Measurements from ENCODE around the gene ERBB2.

Gene ERBB2

GRCh38 chr17:39699818-39700147, at the start of gene ERBB2:
Gene ERBB2 (plus strand): TSS chr17:39700064. CDS start chr17:39700239, 175 bp downstream.
- no peak for DNase-seq

GRCh38 chr17:39650121-39650579, 49.7 kb upstream of the ERBB2 start:
- DNase-seq: no peak

- no peak for DNase-seq
Observed at GRCh38 chr17:39651923-39652586, 47.8 kb upstream of the ERBB2 start.

- no peak for DNase-seq
Observed at GRCh38 chr17:39652587-39653315, 47.1 kb upstream of the ERBB2 start.

GRCh38 chr17:39653316-39653661, 46.6 kb upstream of the ERBB2 start:
- no peak for DNase-seq

- DNase-seq: peak; percentile 95
Observed at GRCh38 chr17:39653662-39654331, 46.1 kb upstream of the ERBB2 start.

GRCh38 chr17:39655105-39655504, 44.8 kb upstream of the ERBB2 start:
- DNase-seq: no peak

GRCh38 chr17:39658346-39658745, 41.5 kb upstream of the ERBB2 start:
- DNase-seq: no peak

- no peak for DNase-seq
Observed at GRCh38 chr17:39658760-39659159, 41.1 kb upstream of the ERBB2 start.

GRCh38 chr17:39659279-39660010, 40.4 kb upstream of the ERBB2 start:
- DNase-seq: no peak

- no peak for DNase-seq
Observed at GRCh38 chr17:39660011-39660360, 39.9 kb upstream of the ERBB2 start.

- DNase-seq: no peak
Observed at GRCh38 chr17:39660397-39661385, 39.2 kb upstream of the ERBB2 start.

GRCh38 chr17:39661744-39662541, 37.9 kb upstream of the ERBB2 start:
- no peak for DNase-seq

- no peak for DNase-seq
Observed at GRCh38 chr17:39662551-39663339, 37.1 kb upstream of the ERBB2 start.

- no peak for DNase-seq
Observed at GRCh38 chr17:39663340-39663687, 36.5 kb upstream of the ERBB2 start.

- no peak for DNase-seq
Observed at GRCh38 chr17:39663688-39664580, 35.9 kb upstream of the ERBB2 start.

- DNase-seq: no peak
Observed at GRCh38 chr17:39664581-39665561, 35.0 kb upstream of the ERBB2 start, which contains the start of gene TCAP. Gene TCAP (plus strand): TSS chr17:39665349. CDS start chr17:39665360, 11 bp downstream.

- DNase-seq: no peak
Observed at GRCh38 chr17:39665642-39666224, 34.1 kb upstream of the ERBB2 start.
